HL-60/S4 treated with retinoic acid at 250 ng/mL for 4 days and 3 days (cell line): ENCODE results near the gene CSNK1E.
"Not testable (repeated sequence)": the region's sequence is repeated elsewhere in the genome, so short reads cannot be mapped to it uniquely, and the experiment has no call there.

Source experiments
- in situ Hi-C: fragments of 300-500 bp; cut with MboI; formaldehyde crosslinking; loops from 2 replicates; pipeline ENCODE4 v1.7.0; 2022; ENCODE audit warnings: low sequenced_read_pairs

CSNK1E gene

GRCh38 chr22:38317122-38317994 is at the start of gene CSNK1E:
CSNK1E (minus strand) TSS chr22:38317433; CDS start chr22:38314157, 3,276 bp downstream.
- in situ Hi-C loops: no loop called here

GRCh38 chr22:38365829-38366228 is 48.6 kb upstream of the CSNK1E start:
- in situ Hi-C loops: not testable (repeated sequence)

GRCh38 chr22:38365174-38365573 is 47.9 kb upstream of the CSNK1E start:
- in situ Hi-C loops: not testable (repeated sequence)

- in situ Hi-C loops: not testable (repeated sequence)
Observed at GRCh38 chr22:38360560-38360959, 43.3 kb upstream of the CSNK1E start.

GRCh38 chr22:38359817-38360216 is 42.6 kb upstream of the CSNK1E start:
- in situ Hi-C loops: not testable (repeated sequence)

- in situ Hi-C loops: not testable (repeated sequence)
Observed at GRCh38 chr22:38357971-38358370, 40.7 kb upstream of the CSNK1E start.

GRCh38 chr22:38355275-38355674 is 38.0 kb upstream of the CSNK1E start:
- in situ Hi-C loops: no loop called here

- in situ Hi-C loops: no loop called here
Observed at GRCh38 chr22:38353701-38354100, 36.5 kb upstream of the CSNK1E start.

GRCh38 chr22:38353142-38353629 is 36.0 kb upstream of the CSNK1E start:
- in situ Hi-C loops: no loop called here

- in situ Hi-C loops: no loop called here
Observed at GRCh38 chr22:38352436-38352835, 35.2 kb upstream of the CSNK1E start.

- in situ Hi-C loops: no loop called here
Observed at GRCh38 chr22:38350444-38351359, 33.5 kb upstream of the CSNK1E start.

- in situ Hi-C loops: no loop called here
Observed at GRCh38 chr22:38348751-38349496, 31.7 kb upstream of the CSNK1E start.

GRCh38 chr22:38347944-38348750 is 30.9 kb upstream of the CSNK1E start:
- in situ Hi-C loops: no loop called here

GRCh38 chr22:38347181-38347943 is 30.1 kb upstream of the CSNK1E start:
- in situ Hi-C loops: no loop called here

GRCh38 chr22:38346506-38346905 is 29.3 kb upstream of the CSNK1E start:
- in situ Hi-C loops: no loop called here

- in situ Hi-C loops: no loop called here
Observed at GRCh38 chr22:38345782-38346181, 28.5 kb upstream of the CSNK1E start.

- in situ Hi-C loops: not testable (repeated sequence)
Observed at GRCh38 chr22:38339893-38340292, 22.7 kb upstream of the CSNK1E start.

- in situ Hi-C loops: no loop called here
Observed at GRCh38 chr22:38338772-38339379, 21.6 kb upstream of the CSNK1E start.

GRCh38 chr22:38336699-38337098 is 19.5 kb upstream of the CSNK1E start:
- in situ Hi-C loops: no loop called here
